HepG2 (cell line): ENCODE data around the gene MAPRE3.

Experiments
- FOSL1 ChIP-seq: sonication (generic); formaldehyde crosslinking; IDR thresholded peaks from 2 replicates; pipeline ENCODE4 v1.9.0; 2021; ENCODE audit warnings: missing genetic modification reagents, borderline replicate concordance
- FOXK1 ChIP-seq: sonication (generic); formaldehyde crosslinking; IDR thresholded peaks from 2 replicates; pipeline ENCODE4 v1.4.0; 2020; ENCODE audit warnings: low read depth, missing genetic modification reagents, borderline replicate concordance
- JUND ChIP-seq: sonication (generic); formaldehyde crosslinking; IDR thresholded peaks from 2 replicates; pipeline ENCODE4 v1.8.0; 2022; ENCODE audit warnings: mild to moderate bottlenecking, missing genetic modification reagents
- KDM3A ChIP-seq: IDR thresholded peaks from 2 replicates; pipeline ENCODE4 v1.6.1; 2018; ENCODE audit warnings: low read depth, missing compliant biosample characterization
- PHF8 ChIP-seq: sonication (generic); formaldehyde crosslinking; IDR thresholded peaks from 2 replicates; pipeline ENCODE4 v1.5.0; 2020; ENCODE audit warnings: missing genetic modification reagents
- POLR2AphosphoS5 ChIP-seq: IDR thresholded peaks from 2 replicates; pipeline ENCODE4 v1.6.1; 2012; ENCODE audit warnings: low read depth, low read length
- SMARCE1 ChIP-seq: fragments of 450-650 bp; IDR thresholded peaks from 2 replicates; pipeline ENCODE4 v1.6.1; 2017; ENCODE audit warnings: borderline replicate concordance
- ZBTB49 ChIP-seq: sonication (generic); formaldehyde crosslinking; IDR thresholded peaks from 2 replicates; pipeline ENCODE4 v1.4.0; 2020; ENCODE audit warnings: missing genetic modification reagents, borderline replicate concordance
- ZNF121 ChIP-seq: sonication (generic); formaldehyde crosslinking; IDR thresholded peaks from 2 replicates; pipeline ENCODE4 v1.5.0; 2020; ENCODE audit warnings: mild to moderate bottlenecking, missing genetic modification reagents
- TF ChIP-seq, protein P1 (sequence below): sonication (generic); formaldehyde crosslinking; IDR thresholded peaks from 2 replicates; pipeline ENCODE4 v1.5.0; 2020; ENCODE audit warnings: mild to moderate bottlenecking, missing genetic modification reagents, moderate library complexity

- TF ChIP-seq ZNF121 (CRISPR knock-in tag): no peak
- no peak for TF ChIP-seq FOXK1 (CRISPR knock-in tag)
- TF ChIP-seq, protein P1, sequence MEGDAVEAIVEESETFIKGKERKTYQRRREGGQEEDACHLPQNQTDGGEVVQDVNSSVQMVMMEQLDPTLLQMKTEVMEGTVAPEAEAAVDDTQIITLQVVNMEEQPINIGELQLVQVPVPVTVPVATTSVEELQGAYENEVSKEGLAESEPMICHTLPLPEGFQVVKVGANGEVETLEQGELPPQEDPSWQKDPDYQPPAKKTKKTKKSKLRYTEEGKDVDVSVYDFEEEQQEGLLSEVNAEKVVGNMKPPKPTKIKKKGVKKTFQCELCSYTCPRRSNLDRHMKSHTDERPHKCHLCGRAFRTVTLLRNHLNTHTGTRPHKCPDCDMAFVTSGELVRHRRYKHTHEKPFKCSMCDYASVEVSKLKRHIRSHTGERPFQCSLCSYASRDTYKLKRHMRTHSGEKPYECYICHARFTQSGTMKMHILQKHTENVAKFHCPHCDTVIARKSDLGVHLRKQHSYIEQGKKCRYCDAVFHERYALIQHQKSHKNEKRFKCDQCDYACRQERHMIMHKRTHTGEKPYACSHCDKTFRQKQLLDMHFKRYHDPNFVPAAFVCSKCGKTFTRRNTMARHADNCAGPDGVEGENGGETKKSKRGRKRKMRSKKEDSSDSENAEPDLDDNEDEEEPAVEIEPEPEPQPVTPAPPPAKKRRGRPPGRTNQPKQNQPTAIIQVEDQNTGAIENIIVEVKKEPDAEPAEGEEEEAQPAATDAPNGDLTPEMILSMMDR (CRISPR knock-in tag): no peak
- TF ChIP-seq FOSL1 (CRISPR knock-in tag): no peak
- no peak for TF ChIP-seq KDM3A
- TF ChIP-seq POLR2AphosphoS5: no peak
- no peak for TF ChIP-seq ZBTB49 (CRISPR knock-in tag)
- TF ChIP-seq SMARCE1: no peak
- no peak for TF ChIP-seq PHF8
- TF ChIP-seq JUND: no peak; the same call in 1 of the 2 replicates
These were observed 45.7 kb upstream of the MAPRE3 start for GRCh38 chr2:26924731-26925099.
